ENCODE measurements around the gene ARHGEF19.
"Not testable (repeated sequence)": the region's sequence is repeated elsewhere in the genome, so short reads cannot be mapped to it uniquely, and the experiment has no call there.

Gene ARHGEF19

DNA sequence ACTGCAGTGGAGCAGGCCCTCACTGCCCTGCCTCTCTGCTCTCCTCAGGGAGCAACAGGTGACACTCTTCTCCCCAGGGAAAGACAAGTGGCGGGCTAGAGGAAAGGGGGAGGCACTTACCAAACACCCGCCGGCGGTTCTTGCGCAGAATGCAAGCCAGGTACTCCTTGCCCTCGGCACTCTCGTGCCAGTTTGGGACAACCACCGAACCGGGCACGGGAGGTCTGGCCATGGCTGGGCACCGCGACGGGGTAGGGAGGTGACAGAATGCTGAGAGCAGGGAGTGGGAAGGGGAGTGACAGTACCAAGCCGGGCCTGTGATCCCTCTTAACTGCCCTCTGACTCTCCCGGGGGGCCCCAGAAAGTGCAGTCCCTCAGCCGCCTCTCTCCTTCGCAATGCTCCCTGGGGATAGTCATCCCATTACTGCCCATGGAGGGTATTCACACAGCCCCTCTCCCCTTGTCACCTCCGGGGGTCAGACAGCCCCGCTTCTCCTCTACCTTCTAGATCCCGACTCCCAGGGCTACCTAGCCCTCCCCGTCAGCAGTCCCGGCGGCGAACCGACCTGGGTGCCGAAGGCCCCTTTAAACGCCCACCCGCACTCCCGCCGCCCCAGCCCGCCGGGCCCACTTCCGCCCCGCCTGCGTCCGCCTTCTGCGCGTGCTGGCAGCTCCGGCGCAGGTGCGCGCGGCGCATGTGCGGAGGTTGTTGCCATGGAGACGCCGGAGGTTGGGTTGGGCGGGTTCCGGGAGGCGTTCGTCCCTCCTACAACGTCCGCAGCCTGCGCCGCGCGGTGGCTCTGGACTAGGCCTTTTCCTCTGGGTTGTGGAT, 24.3 kb upstream of the ARHGEF19 start, which contains the start of gene CPLANE2:
CPLANE2 (minus strand) TSS at position 673 of the 832 bp plus-strand sequence; CDS start at position 232, 441 bp downstream.
- Mint-ChIP-seq H3K27ac (peak within 1 kb of the TSS; percentile 93), H3K9me3 (no peaks in the 10 kb centered on the region), H3K4me1 (peaks cover 8% of the 10 kb centered on the region), H3K36me3 (no peaks in the 10 kb centered on the region), H3K4me3 (peak within 1 kb of the TSS; percentile 94), H3K27me3 (no peaks in the 10 kb centered on the region)
- peak; percentile 76 for ATAC-seq (ENCODE audit: low read depth)
- DNase-seq (ENCODE audit: low spot score in 2 of 2): peak; percentile 93 to 96

GRCh38 chr1:16235944-16236510, 23.6 kb upstream of the ARHGEF19 start:
- DNase-seq (ENCODE audit: low spot score in 2 of 2): peak in 1 of 2 donors; percentile 70
- H3K4me3 Mint-ChIP-seq: peak overlapping the region; percentile 94
- H3K9me3 Mint-ChIP-seq: no peaks in the 10 kb centered on the region
- no peaks in the 10 kb centered on the region for H3K27me3 Mint-ChIP-seq
- peak overlapping the region; percentile 93 for H3K27ac Mint-ChIP-seq
- peaks cover 8% of the 10 kb centered on the region for H3K4me1 Mint-ChIP-seq
- peak; percentile 78 for ATAC-seq (ENCODE audit: low read depth)
- H3K36me3 Mint-ChIP-seq: no peaks in the 10 kb centered on the region

DNA sequence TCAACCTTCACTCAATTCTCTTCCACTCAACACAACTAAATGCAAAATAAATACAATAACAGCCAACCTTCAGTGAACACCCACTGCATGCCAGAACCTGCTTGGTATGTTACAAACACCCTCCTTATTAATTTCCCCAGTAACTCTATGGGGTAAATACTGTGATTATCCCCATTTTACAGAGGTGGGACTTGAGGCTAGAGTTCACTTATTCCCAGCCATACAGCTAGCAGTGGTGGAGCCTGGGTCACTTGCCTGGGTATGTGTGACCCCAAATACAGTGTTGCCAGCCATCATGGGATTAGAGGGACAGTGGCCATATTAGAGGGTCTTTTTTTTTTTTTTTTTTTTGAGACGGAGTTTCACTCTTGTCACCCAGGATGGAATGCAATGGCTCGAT, 22.9 kb upstream of the ARHGEF19 start:
- Mint-ChIP-seq H3K4me3 (no peak overlapping the region), H3K36me3 (peaks cover 1% of the 10 kb centered on the region), H3K27ac (no peak overlapping the region), H3K27me3 (no peaks in the 10 kb centered on the region), H3K9me3 (no peaks in the 10 kb centered on the region), H3K4me1 (peaks cover 8% of the 10 kb centered on the region)
- no peak for DNase-seq (ENCODE audit: low spot score in 2 of 2)
- no peak for ATAC-seq (ENCODE audit: low read depth)

DNA sequence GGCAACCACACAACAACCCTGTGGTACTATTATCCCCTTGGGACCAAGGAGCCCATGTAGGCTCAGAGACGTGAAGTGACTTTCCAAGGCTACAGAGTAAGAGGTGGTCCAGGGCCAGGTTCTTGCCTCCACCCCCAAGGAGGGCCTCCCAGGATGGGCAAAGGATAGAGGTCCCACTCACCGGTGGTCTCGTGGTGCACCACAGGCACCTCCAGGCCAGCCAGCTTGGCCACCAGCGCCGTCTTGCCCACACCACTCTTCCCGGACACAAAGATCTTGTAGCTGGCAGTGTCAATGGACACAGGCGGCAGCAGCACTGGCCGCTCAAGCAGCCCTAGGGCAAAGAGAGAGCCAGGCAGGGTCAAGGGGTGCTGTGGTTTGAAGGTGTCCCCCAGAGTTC, 21.0 kb upstream of the ARHGEF19 start:
- Mint-ChIP-seq H3K27ac (no peak overlapping the region), H3K4me1 (peaks cover 11% of the 10 kb centered on the region), H3K9me3 (no peaks in the 10 kb centered on the region), H3K4me3 (no peak overlapping the region), H3K36me3 (peaks cover 1% of the 10 kb centered on the region), H3K27me3 (no peaks in the 10 kb centered on the region)
- ATAC-seq (ENCODE audit: low read depth): no peak
- no peak for DNase-seq (ENCODE audit: low spot score in 2 of 2)

GRCh38 chr1:16232316-16232710, 19.9 kb upstream of the ARHGEF19 start:
- DNase-seq (ENCODE audit: low spot score in 2 of 2) (no peak), ATAC-seq (ENCODE audit: low read depth) (no peak)
- H3K4me3 Mint-ChIP-seq: no peak overlapping the region
- H3K27ac Mint-ChIP-seq: no peak overlapping the region
- H3K27me3 Mint-ChIP-seq: peaks cover 2% of the 10 kb centered on the region
- H3K4me1 Mint-ChIP-seq: peaks cover 14% of the 10 kb centered on the region
- H3K9me3 Mint-ChIP-seq: no peaks in the 10 kb centered on the region
- peaks cover 1% of the 10 kb centered on the region for H3K36me3 Mint-ChIP-seq

GRCh38 chr1:16231331-16232315, 19.2 kb upstream of the ARHGEF19 start:
- Mint-ChIP-seq H3K27me3 (peaks cover 2% of the 10 kb centered on the region), H3K27ac (no peak overlapping the region), H3K4me1 (peaks cover 14% of the 10 kb centered on the region), H3K36me3 (peaks cover 1% of the 10 kb centered on the region), H3K4me3 (no peak overlapping the region), H3K9me3 (no peaks in the 10 kb centered on the region)
- DNase-seq (ENCODE audit: low spot score in 2 of 2): no peak
- ATAC-seq (ENCODE audit: low read depth): no peak

- H3K9me3 Mint-ChIP-seq: no peaks in the 10 kb centered on the region
- no peak for DNase-seq (ENCODE audit: low spot score in 2 of 2)
- ATAC-seq (ENCODE audit: low read depth): no peak
- peaks cover 9% of the 10 kb centered on the region for H3K4me1 Mint-ChIP-seq
- H3K4me3 Mint-ChIP-seq: no peak overlapping the region
- H3K27ac Mint-ChIP-seq: no peak overlapping the region
- peaks cover 1% of the 10 kb centered on the region for H3K36me3 Mint-ChIP-seq
- H3K27me3 Mint-ChIP-seq: peaks cover 2% of the 10 kb centered on the region
These were observed 18.3 kb upstream of the ARHGEF19 start for GRCh38 chr1:16230744-16231143.

GRCh38 chr1:16229976-16230740, 17.7 kb upstream of the ARHGEF19 start:
- H3K36me3 Mint-ChIP-seq: peaks cover 1% of the 10 kb centered on the region
- H3K4me1 Mint-ChIP-seq: peaks cover 6% of the 10 kb centered on the region
- H3K27ac Mint-ChIP-seq: no peak overlapping the region
- no peaks in the 10 kb centered on the region for H3K9me3 Mint-ChIP-seq
- no peak for DNase-seq (ENCODE audit: low spot score in 2 of 2)
- no peak for ATAC-seq (ENCODE audit: low read depth)
- no peak overlapping the region for H3K4me3 Mint-ChIP-seq
- peaks cover 2% of the 10 kb centered on the region for H3K27me3 Mint-ChIP-seq

DNA sequence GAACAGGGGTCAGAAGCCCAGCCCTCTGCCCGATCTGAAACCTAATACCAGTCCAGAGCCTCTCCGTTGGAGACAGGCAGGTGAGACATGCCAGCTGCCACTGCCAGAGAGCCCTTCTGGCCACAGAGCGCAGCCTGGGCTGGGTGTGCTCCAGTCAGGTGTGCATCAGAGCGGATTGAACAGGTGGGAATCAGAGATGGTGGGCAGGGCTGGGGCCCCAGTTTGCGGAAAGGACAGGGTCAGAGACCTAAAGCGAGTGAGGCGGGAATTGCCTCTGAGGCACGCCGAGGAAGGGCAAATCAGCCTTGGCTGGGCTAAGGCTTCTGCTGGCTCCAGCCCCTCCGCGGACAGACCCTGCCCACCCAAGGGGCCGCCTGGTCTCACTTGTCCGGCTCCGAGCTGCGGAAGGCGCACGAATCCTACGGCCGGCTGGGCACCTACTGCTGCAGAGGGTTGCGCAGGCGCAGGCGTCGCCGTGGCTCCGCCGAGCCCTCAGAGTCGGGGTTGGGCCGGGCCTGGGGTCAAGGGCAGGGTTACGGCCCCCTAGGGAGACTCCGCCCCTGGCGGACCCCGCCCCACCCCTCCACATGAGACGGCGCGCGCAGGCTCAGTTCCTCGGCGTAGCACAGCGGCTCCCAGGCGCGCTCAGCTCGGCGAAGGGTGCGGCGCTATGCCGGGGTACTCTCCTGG, 14.2 kb upstream of the ARHGEF19 start:
- Mint-ChIP-seq H3K27me3 (peaks cover 5% of the 10 kb centered on the region), H3K4me1 (peaks cover 5% of the 10 kb centered on the region), H3K4me3 (no peak overlapping the region), H3K36me3 (peaks cover 4% of the 10 kb centered on the region), H3K9me3 (no peaks in the 10 kb centered on the region), H3K27ac (no peak overlapping the region)
- DNase-seq (ENCODE audit: low spot score in 2 of 2): no peak
- no peak for ATAC-seq (ENCODE audit: low read depth)

GRCh38 chr1:16226129-16226489, 13.7 kb upstream of the ARHGEF19 start:
- Mint-ChIP-seq H3K4me3 (no peak overlapping the region), H3K27ac (no peak overlapping the region), H3K27me3 (peaks cover 8% of the 10 kb centered on the region), H3K9me3 (no peaks in the 10 kb centered on the region), H3K36me3 (peaks cover 4% of the 10 kb centered on the region), H3K4me1 (peaks cover 5% of the 10 kb centered on the region)
- DNase-seq (ENCODE audit: low spot score in 2 of 2) (no peak), ATAC-seq (ENCODE audit: low read depth) (no peak)

DNA sequence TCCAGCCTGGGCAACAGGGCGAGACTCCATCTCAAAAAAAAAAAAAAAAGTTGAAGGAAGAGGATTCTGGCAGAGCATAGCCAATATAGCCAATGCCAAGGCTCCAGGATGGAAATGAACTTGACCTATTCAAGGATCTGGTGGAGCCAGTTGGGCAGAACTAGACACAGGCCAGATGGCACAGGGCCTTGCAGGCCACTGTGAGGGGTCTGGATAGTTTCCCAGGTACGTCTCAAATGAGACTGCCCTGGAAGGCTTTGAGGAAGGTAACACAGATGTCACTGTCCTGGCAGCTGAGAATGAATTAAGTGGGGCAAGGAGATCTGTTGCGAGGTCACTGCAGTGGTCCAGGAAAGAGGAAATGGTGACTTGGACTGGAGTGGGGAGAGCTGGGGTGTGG, 12.0 kb upstream of the ARHGEF19 start:
- Mint-ChIP-seq H3K36me3 (peaks cover 2% of the 10 kb centered on the region), H3K9me3 (no peaks in the 10 kb centered on the region), H3K4me1 (peaks cover 7% of the 10 kb centered on the region), H3K27me3 (peaks cover 8% of the 10 kb centered on the region), H3K27ac (no peak overlapping the region), H3K4me3 (no peak overlapping the region)
- no peak for DNase-seq (ENCODE audit: low spot score in 2 of 2)
- no peak for ATAC-seq (ENCODE audit: low read depth)

DNA sequence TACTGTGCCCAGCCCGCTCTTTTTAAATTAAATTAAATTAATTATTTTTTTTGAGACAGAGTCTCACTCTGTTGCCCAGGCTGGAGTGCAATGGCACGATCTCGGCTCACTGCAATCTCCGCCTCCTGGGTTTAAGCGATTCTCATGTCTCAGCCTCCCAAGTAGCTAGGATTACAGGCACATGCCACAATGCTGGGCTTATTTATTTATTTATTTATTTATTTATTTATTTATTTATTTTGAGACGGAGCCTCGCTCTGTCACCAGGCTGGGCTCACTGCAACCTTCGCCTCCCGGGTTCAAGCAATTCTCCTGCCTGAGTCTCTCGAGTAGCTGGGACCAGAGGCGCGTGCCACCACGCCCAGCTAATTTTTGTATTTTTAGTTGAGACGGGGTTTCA, 10.3 kb upstream of the ARHGEF19 start:
- not testable (repeated sequence) for DNase-seq (ENCODE audit: low spot score in 2 of 2); H3K4me3 Mint-ChIP-seq; H3K4me1 Mint-ChIP-seq; H3K36me3 Mint-ChIP-seq; H3K27me3 Mint-ChIP-seq; H3K9me3 Mint-ChIP-seq; H3K27ac Mint-ChIP-seq; ATAC-seq (ENCODE audit: low read depth)

- Mint-ChIP-seq H3K36me3 (peaks cover 2% of the 10 kb centered on the region), H3K9me3 (no peaks in the 10 kb centered on the region), H3K4me3 (no peak overlapping the region), H3K27ac (no peak overlapping the region), H3K4me1 (peaks cover 4% of the 10 kb centered on the region), H3K27me3 (peaks cover 6% of the 10 kb centered on the region)
- DNase-seq (ENCODE audit: low spot score in 2 of 2) (no peak), ATAC-seq (ENCODE audit: low read depth) (no peak)
These were observed 9.0 kb upstream of the ARHGEF19 start for GRCh38 chr1:16221499-16221898.
